Middle frontal gyrus (tissue), 1 donor: ENCODE measurements around the gene SPATA32.
"Not testable (repeated sequence)": the region's sequence is repeated elsewhere in the genome, so short reads cannot be mapped to it uniquely, and the experiment has no call there.

Experiments used
- DNase-seq: peaks from one replicate; pipeline ENCODE4 v3.0.0-alpha.2; 2015; ENCODE audit warnings: low spot score; ENCODE audit errors: extremely low spot score

The SPATA32 gene

GRCh38 chr17:45273551-45273957, 11.7 kb upstream of the SPATA32 start:
- DNase-seq: no peak

GRCh38 chr17:45271603-45272002, 9.7 kb upstream of the SPATA32 start:
- no peak for DNase-seq

GRCh38 chr17:45270828-45271418, 9.0 kb upstream of the SPATA32 start:
- DNase-seq: no peak

GRCh38 chr17:45269912-45270311, 8.0 kb upstream of the SPATA32 start:
- DNase-seq: no peak

GRCh38 chr17:45267436-45268055, 5.7 kb upstream of the SPATA32 start:
- DNase-seq: no peak

GRCh38 chr17:45266372-45266926, 4.6 kb upstream of the SPATA32 start:
- no peak for DNase-seq

GRCh38 chr17:45265821-45266220, 3.9 kb upstream of the SPATA32 start:
- DNase-seq: no peak

GRCh38 chr17:45264988-45265387, 3.1 kb upstream of the SPATA32 start:
- no peak for DNase-seq

- DNase-seq: no peak
Measured at GRCh38 chr17:45264430-45264829, 2.5 kb upstream of the SPATA32 start.

- DNase-seq: no peak
Measured at GRCh38 chr17:45263477-45263860, 1.6 kb upstream of the SPATA32 start.

- DNase-seq: no peak
Measured at GRCh38 chr17:45262516-45263476, 902 bp upstream of the SPATA32 start.

- DNase-seq: no peak
Measured at GRCh38 chr17:45260204-45260783, 1.6 kb downstream of the SPATA32 start.

GRCh38 chr17:45258981-45259380, 2.9 kb downstream of the SPATA32 start:
- DNase-seq: no peak

- DNase-seq: no peak
Measured at GRCh38 chr17:45257115-45257514, 4.8 kb downstream of the SPATA32 start.

- DNase-seq: no peak
Measured at GRCh38 chr17:45256114-45256966, 5.6 kb downstream of the SPATA32 start.

GRCh38 chr17:45255358-45255757, 6.5 kb downstream of the SPATA32 start:
- no peak for DNase-seq

- DNase-seq: no peak
Measured at GRCh38 chr17:45253879-45254278, 8.0 kb downstream of the SPATA32 start.

GRCh38 chr17:45253237-45253636, 8.7 kb downstream of the SPATA32 start:
- not testable (repeated sequence) for DNase-seq

- DNase-seq: no peak
Measured at GRCh38 chr17:45251931-45252330, 10.0 kb downstream of the SPATA32 start.

GRCh38 chr17:45248132-45248957, 13.5 kb downstream of the SPATA32 start:
- no peak for DNase-seq
